CD4-positive, alpha-beta T cell treated with Interleukin-6 for 4 hours (primary cell): ENCODE results near the gene TMPO.
A peak's percentile ranks its signal among the peaks of the same experiment; 100 is the strongest.
"Not testable (repeated sequence)": the region's sequence is repeated elsewhere in the genome, so short reads cannot be mapped to it uniquely, and the experiment has no call there.

ENCODE experiments used
- DNase-seq: peaks from one replicate; pipeline ENCODE4 v3.0.0-alpha.2; 2020; ENCODE audit warnings: mixed read lengths

The TMPO gene, protein sequence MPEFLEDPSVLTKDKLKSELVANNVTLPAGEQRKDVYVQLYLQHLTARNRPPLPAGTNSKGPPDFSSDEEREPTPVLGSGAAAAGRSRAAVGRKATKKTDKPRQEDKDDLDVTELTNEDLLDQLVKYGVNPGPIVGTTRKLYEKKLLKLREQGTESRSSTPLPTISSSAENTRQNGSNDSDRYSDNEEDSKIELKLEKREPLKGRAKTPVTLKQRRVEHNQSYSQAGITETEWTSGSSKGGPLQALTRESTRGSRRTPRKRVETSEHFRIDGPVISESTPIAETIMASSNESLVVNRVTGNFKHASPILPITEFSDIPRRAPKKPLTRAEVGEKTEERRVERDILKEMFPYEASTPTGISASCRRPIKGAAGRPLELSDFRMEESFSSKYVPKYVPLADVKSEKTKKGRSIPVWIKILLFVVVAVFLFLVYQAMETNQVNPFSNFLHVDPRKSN

DNA sequence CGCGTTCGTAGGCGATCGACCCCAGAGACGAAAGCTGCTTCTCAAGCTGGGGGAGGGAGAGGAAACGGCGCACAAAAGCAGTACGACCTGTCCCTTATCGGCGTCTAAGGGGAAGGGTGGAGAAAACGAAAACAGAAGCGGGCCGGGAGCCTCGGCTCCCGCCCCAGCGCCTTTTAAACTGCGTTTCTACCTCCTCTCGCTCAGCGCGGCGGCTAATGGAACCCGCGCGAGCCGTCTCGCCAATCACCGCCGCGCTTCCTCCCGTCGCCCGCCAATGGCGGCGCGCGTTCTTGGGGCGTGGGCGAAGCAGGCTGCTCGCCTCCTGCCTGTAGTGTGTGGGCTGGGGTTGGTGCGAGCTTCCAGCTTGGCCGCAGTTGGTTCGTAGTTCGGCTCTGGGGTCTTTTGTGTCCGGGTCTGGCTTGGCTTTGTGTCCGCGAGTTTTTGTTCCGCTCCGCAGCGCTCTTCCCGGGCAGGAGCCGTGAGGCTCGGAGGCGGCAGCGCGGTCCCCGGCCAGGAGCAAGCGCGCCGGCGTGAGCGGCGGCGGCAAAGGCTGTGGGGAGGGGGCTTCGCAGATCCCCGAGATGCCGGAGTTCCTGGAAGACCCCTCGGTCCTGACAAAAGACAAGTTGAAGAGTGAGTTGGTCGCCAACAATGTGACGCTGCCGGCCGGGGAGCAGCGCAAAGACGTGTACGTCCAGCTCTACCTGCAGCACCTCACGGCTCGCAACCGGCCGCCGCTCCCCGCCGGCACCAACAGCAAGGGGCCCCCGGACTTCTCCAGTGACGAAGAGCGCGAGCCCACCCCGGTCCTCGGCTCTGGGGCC is at the start of gene TMPO:
Gene TMPO, plus strand, starts transcription at position 304 of the 824 bp plus-strand sequence. Its CDS starts 278 bp downstream, at position 582.
- DNase-seq = peak; percentile 93

DNA sequence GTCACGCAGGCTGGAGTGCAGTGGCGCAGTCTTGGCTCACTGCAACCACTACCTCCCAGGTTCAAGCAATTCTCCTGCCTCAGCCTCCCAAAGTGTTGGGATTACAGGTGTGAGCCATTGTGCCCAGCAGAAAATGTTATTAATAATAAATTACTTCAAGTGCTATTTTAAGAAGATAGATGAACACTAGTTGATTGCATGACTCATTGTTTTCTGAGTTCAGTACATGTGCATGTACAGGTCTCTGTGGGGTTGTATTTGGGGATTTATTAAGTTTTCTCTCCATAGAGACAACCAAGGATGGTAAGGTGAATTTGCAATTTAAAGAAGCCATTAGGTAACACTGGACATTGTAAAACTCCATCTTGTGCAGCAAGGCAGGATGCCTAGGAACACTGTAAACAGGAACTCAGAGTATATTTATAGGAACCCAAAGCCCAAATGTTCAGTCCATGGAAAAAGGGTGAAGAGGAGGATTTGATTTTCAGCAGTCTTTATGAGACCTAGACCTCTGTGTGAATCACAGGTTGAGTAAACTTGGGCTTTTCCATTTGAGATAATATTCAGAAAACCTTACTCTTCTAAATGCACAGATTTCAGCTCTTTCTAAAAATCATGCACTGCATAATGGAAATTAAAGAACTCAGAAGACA is 49.3 kb upstream of the TMPO start:
- DNase-seq = no peak

DNA sequence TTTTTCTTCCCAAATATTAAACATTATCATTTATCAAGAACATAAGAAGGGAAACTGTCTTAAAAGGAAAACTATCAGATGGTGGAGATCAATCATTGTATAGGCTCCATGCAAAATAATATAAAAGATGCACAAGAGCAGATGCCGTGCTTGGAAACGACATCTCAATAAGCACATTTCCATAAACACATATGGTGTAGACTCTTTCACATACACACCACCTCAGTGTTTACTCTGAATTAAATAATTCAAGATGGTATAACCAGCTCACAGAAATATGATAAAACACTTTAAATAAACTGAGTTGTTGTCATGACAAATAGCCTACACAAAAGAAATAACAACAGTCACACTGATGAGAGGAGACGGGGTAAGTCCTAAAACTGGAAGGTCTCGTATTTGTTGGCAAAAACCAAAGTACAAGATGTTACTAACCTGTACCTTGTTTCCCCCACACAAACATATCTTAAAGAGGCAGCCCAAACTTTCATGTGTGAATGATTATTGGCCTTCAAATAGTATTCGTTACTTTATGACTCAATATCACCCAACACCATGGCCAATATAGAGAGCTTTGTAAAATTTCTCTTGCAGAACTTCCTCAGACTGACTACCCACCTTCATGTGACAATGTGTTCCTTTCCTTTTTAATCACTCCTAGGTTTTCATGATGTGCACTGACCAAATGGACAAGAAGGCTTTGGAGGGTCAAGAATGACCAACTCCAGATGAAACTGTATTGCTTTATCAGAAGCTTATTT is 48.6 kb upstream of the TMPO start:
- DNase-seq = no peak

DNA sequence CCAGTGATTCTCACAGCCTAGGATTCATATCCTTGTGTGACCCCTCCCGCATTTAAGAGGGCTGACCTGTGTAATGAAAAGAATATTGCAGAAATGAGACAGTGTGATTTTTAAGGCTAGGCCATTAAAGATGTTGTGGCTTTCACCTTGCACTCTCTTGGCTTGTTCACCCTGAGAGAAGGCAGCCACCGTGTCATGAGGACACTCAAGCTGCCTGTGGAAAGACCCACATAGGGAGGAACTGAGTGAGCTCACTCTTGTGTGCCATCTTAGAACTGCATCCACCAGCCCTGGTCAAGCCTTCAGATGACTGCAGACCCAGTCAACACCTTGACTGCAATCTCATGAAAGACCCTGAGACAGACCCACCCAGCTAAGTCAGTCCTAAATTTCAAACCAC is 46.3 kb upstream of the TMPO start:
- DNase-seq = no peak

DNA sequence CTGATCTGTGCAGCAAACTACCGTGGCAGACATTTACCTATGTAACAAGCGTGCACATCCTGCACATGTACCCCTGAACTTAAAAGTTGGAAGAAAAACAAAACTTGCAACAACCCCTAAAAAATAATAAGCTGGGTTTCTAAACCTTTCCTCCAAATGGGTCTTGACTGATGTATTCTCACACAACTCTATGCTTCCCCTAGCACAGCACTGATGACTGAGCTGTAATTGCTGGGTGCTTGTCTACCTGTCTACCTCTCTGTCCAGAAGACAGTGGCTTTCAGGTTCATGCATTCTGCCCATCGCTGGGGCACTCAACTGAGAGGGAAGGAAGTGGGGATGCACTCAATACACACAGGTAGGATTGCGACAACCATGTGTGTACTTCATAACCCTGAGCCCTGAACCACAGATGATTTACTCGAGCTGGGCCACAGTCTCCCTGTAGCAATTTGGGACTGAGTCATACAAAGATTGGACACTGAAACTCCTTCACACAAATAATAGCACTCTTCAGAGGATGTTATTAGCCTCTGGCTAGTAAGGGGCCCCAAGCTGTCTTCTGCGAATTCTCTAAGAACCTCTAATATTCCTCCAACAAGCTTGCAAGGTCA is 44.8 kb upstream of the TMPO start:
- no peak for DNase-seq

DNA sequence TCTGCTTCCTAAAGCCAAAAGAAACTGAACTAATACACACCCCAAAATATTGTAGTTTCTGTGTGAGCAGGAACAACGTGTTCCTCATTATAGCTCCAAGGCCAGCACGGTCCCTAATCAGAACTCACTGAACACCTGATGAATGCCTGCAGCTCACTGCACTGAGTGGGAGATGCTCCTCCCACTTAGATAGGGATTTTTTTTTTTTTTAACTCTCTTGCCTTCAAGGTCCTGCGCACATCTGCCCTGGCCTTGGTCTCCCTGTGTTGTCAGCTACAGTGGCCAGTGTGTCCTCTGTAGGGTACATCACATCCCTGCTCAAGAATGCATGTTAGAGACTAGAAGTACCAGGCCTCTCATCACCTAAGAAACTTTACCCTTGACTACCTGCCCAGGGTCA is 44.3 kb upstream of the TMPO start:
- DNase-seq = no peak

DNA sequence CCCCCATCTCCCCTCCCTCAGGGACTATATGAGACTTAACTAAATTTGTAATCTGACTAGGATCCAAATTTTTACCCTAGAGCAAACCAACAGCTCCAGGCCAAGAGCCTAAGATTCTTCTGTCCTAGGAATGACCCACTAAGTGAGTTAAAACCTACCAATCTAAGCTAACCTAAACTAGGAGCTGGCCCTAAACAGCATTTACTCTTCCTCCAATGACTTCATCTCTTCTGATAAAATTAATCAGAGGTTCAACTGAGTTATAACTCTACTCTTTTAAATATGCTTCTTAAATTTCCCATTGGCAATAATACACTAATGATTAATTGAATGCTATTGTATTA is 39.9 kb upstream of the TMPO start:
- no peak for DNase-seq

DNA sequence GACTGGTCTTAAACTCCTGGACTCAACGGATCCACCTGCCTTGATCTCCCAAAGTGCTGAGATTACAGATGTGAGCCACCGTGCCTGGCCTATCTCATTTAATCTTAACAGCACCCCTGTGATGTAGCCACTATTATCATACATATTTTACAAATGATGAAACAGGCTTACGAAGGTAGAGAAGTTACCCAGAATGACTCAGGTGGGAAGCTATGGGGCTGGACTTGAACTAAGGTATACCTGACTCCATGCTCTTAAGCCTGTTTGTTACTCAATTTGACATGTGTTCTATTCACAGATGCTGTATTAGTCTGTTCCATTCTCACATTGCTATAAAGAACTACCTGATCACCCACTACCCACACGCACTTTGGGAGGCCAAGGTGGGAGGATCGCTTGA is 36.8 kb upstream of the TMPO start:
- no peak for DNase-seq

DNA sequence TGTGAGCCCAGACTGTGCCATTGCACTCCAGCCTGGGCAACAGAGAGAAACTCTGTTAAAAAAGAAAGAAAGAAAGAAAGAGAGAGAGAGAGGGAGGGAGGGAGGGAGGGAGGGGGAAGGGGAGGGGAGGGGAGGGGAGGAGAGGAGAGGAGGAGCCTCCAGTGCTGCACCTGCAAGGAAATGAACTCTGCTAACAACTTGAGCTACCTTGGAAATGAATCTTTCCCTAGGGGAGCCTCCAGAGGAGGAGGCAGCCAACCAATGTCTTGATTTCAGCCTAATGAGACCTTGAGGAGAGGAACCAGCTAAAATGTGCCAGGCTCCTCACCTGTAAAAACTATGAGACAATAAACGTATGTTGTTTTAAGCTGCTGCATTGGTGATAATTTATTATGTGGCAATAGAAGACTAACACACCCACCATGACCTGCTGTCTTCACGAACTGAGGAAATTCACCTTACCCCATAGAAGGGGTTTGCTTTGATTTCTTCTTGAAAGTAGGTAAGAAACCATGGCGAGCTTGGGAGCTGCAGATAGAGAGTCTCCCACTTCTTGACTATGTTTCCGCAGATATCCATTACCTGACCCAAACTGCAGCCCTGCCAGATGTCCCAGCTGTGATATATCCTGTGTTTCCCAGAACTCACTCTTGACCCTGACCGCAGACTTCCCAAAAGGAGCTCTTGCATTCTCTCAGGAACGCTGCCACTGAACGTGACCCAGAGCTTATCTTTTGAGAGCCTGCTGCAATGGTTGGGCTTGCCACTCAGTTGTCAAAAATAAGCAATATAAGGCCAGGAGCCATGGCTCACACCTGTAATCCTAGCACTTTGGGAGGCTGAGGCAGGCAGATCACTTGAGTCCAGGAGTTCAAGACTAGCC is 31.5 kb upstream of the TMPO start:
- DNase-seq = no peak

DNA sequence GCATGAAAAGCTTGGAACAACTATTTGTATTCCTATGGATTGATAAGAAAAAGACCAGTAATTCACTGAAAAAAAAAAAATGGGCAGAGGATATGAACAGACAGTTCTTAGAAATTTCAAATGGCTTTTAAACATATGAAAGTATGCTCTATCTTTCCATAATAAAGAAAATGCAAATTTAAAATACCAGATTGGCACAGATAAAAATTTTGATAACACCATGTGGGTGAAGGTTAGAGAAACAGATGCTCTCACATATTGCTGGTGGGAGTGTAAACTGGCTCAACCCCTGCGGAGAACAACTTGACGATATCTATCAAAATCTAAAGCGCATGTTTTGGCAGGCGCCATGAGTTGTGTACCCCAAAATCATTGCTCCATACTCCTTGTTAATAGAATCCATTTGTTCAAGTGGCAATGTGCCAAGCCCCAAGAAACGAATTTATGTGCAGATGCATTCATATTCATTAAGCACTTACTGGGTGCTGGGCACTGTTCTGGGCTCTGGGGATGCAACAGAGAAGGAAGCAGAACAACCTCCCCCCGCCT is 29.5 kb upstream of the TMPO start:
- DNase-seq = no peak

DNA sequence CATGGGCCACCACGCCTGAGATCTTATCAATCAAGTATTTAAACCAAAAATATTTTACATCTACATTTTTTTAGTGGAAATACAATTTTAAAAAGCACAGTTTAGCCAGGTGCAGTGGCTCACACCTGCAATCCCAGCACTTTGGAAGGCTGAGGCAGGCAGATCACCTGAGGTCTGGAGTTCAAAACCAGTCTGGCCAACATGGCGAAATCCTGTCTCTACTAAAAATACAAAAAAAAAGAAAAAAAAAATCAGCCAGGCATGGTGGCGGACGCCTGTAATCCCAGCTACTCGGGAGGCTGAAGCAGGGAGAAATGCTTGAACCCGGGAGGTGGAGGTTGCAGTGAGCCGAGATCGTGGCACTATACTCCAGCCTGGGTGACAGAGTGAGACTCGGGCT is 27.0 kb upstream of the TMPO start:
- DNase-seq = not testable (repeated sequence)

DNA sequence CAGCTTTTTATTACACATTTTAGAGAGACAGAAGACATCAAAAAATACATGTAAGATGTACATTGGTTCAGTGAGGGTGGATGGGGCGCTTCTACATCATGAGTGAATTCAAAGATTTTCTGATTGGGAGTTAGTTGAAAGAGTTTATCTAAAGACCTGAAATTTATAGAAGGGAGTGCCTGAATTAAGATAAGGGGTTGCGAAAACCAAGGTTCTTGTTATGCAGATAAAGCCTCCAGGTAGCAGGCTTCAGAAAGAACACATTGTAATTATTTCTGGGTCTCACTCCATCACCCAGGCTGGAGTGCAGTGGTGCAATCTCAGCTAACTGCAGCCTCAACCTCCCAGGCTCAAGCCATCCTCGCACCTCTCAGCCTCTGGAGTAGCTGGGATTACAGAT is 26.2 kb upstream of the TMPO start:
- DNase-seq = no peak

DNA sequence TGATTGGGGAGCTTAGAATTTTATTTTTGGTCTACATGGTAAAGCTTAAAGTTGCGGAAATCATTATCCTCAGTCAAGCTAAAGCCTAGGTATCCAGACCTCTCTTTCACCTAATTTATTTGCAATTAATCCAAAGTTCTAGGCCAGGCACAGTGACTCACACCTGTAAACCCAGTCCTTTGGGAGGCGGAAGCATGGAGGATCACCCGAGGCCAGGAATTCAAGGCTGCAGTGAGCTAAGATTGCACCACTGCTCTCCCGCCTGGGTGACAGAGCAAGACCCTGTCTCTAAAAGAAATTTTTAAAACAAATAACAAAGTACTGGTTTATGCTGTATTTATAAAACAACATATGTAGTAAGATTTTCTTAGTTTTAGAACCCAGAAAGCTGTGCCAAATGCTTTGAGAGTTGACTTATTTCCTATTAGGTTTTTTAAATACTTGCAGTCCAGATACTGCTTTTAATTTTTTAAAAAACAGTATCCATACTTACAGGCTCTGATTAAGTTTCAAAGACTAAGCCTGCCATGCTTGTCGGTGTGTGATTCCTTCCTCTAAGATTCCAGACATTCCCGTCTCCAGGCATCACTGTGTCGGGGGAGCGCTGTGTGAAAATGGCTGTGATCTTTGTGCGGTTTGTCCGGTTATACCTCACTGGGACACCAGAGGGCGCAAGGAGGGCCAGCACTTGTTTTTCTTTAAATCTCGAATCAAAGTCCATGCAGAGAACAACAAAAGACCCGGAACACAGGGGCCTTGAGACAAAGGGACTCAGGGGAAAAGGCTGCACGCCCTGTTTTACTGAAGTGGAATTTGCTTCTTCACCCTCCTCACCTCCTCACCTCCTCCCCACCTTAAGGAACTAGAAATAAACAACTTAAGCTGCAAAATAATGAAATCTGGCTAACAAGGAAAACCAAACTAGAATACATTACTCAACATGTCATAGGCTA is 24.6 kb upstream of the TMPO start:
- peak; percentile 87 for DNase-seq

DNA sequence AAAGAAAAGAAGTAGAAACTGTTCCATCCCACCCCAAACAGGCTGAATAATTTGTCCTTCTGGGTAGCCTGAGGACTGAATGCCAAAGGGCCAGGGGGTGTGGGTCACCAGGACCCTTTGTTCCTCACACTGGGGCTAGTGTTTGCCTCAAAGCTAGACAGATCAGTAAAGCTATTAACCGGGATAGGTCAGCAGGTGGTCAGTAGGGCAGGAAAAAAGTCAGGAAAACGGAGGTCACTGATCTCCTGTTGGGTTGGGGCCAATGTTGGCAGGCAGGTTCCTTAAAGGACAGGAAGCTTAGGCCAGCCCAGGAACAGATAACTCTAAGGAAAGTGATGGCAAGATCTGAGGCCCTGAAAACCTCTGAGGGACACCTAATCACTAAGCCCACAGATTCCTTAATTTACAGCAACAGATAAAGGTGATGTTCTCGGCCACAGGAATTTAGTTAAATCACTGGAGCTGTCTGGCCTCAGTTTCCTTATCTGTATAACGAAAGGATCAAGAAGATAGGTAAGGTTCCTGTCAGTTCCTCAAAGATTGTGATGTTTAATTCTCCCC is 22.7 kb upstream of the TMPO start:
- DNase-seq = no peak

DNA sequence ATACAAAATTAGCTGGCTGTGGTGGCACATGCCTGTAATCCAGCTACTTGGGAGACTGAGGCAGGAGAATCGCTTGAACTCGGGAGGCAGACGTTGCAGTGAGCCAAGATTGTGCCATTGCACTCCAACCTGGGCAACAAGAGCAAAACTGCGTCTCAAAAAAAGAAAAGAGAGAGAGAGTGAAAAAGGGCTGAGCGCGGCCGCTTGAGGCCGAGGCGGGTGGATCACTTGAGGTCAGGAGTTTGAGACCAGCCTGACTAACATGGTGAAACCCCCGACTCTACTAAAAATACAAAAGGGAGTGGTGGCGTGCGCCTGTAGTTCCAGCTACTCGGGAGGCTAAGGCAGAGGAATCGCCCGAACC is 14.1 kb upstream of the TMPO start:
- DNase-seq = not testable (repeated sequence)

DNA sequence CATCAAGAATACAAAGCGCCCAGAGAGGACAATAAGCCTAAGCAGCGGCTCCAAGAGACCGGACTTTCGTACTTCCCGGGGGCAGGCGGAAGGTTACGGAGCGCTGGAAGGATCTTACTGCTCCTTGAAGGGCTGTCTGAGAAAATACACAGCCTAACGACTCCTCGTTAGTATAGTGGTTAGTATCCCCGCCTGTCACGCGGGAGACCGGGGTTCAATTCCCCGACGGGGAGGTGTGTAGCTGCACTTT is 12.1 kb upstream of the TMPO start:
- peak; percentile 84 for DNase-seq

DNA sequence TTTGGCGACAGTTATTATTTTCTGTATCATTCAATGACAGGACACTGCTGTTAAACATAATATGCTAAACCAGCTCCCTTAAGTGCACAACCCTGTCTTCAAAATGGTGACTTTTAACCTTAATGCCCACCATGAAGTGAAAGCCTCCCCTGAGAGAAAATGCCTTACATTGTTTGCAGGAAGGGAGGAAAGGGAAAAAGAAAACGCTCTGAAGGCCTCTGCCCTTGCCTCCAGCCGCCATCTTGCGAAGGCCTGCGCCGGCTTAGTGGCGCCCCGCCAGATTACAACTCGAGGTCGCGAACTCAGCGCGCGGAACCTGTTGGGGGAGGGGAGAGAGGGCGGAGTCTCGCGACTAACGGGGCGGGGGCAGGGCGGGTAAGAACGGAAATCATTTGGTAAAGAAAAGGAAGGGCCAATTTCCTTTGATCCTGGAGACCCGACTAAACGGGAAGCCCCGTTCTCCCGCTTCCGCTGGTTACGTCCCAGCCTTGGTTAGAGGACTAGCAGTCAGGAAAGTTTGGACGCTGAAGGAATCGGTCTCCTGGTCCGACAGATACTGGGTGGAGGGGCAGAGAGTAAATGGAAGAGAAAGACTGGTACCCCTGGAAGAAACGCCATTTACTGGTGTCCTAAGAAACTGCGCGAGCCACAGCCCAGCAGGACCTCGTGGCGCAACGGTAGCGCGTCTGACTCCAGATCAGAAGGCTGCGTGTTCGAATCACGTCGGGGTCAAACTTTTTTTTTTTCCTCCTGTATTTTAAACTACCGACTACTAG is 11.6 kb upstream of the TMPO start:
- DNase-seq = peak; percentile 95

DNA sequence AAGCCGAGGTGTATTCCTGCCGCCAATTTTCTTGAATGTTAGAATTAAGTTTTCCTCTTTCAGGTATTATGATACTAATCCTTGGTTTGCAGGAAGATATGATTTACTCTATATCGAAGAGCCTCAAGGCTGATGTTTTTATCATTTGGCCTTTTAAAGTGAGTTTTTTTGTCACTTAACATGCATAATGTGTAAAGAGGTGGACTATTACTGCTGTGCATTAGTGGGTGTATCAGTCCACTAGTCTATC is 11.1 kb upstream of the TMPO start:
- DNase-seq = no peak

DNA sequence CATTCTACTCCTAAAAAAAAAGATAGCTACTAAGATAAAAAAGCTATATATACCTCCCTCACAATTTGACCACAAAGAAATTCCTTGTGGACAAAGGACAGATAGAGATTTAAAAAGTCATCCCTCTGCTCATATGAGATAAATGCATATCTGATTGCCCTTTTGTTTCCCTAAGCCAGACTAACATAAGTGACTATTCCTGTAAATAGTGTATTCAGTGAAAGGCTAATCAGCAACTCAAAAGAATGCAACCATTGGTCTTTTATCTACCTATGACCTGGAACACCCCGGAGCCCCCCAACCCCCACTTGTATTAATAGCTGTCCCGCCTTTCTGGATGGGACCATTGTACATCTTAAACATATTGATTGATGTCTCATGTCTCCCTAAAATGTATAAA is 6.3 kb upstream of the TMPO start:
- no peak for DNase-seq
